ENCODE measurements around the gene RHNO1. TPM values are rescaled to one million over a fixed set of nuclear protein-coding genes. Genes with fewer than 3 reads are reported as not detected.

The RHNO1 gene
- 51.9 TPM for total RNA-seq

GRCh38 chr12:2877047-2877952 lies at the start of gene RHNO1, which contains the start of gene FOXM1:
RHNO1 (plus strand) TSS chr12:2877223; CDS start chr12:2885367, 8,144 bp downstream.
FOXM1 (minus strand) TSS chr12:2877174; CDS start chr12:2874478, 2,696 bp downstream.

DNA sequence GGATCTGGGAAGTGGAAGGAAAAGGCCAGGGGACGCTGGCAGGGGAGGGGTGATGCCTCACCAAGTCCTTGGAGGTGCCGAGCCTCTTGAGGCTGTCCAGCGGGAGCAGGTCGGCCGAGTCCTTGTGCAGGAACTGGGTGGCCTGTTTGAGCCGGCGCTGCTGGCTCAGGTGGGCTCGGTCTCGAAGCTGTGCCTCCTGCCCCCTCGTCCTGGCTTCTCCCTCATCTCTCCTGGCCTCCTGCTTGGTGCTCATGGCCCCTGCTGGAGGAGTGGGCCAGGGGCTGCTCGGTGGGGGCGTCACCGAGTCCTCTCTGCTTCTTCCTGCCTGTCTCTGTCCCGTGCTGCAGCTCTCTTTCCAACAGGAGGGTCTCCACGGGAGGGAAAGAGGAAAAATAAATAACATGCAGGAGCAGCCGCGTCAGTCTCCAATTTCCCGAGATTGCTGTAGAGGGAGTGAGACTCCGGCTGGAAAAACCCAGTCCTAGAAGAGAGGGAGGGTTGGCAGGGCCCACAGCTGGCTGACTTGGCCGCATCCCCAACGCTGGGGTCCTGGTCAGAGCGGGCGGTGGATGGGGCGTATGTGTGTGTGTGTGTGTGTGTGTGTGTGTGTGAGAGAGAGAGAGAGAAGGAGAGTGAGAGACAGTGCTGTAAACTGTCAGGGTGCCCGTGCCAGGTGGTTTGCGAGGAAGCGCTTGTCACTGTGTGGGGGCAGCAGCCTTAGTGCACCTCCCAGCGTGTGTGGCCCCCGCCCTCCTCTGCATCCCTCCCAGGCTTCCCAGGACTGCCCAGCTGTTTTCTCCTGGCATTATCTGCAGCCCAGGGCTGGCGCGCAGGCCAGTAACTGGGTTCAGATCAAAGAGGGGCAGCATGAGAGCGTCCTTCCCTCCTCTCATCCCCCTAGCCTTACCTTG lies 42.2 kb upstream of the RHNO1 start, which contains the start of gene NRIP2:
Gene NRIP2 (minus strand): TSS at position 455 of the 911 bp plus-strand sequence. CDS start 52 bp downstream, at position 403.

DNA sequence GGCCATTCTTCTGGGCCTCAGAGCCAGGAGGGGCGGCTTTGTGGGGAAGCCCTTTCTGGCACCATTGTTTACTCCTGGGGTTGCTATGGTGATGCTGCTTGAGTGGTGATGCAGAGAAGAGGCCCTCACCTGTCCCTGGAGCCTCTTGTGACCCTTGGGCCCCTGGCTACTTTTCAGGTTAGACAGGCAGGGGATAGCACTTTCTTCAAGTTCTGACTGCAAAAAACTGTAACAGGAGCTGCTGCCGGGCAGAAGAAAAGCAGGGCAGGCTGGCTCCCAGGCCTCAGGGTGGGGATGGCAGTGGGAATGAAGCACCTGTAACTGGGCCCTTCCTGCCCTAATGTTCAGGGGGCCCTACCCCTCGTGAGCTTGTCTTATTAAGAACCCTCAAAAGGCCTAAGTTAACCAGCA lies 20.0 kb upstream of the RHNO1 start, which contains the start of gene TEX52:
Gene TEX52 (minus strand): TSS at position 19 of the 411 bp plus-strand sequence. CDS start 13 bp downstream, at position 6.

GRCh38 chr12:2890388-2891239 lies 13.6 kb downstream of the RHNO1 start, which contains the start of gene TULP3:
TULP3 (plus strand) TSS chr12:2890891; CDS start chr12:2890948, 57 bp downstream.

Other genes with a start within 250 kb of the RHNO1 start
- gene FKBP4, start 82.3 kb upstream of the RHNO1 start, total RNA-seq: 53.1 TPM
- 14.5 TPM for gene ITFG2, start 64.6 kb upstream of the RHNO1 start, total RNA-seq
- 0.23 TPM for gene NRIP2, start 42.2 kb upstream of the RHNO1 start, total RNA-seq
- not detected for gene TEX52, start 20.2 kb upstream of the RHNO1 start, total RNA-seq
- gene FOXM1, start within 50 bp of the RHNO1 start, total RNA-seq: 2.5 TPM
- gene TULP3, start 13.7 kb downstream of the RHNO1 start, total RNA-seq: 13.4 TPM
- gene TEAD4, start 82.2 kb downstream of the RHNO1 start, total RNA-seq: 0.92 TPM
- 42.9 TPM for gene TSPAN9, start 200.2 kb downstream of the RHNO1 start, total RNA-seq